Anterior cingulate cortex (tissue), 58 donors: ENCODE data around the gene SOX1.

ENCODE experiments used
- DNase-seq, 58 donors: peaks; one replicate each; lab custom pipeline; 2025; lab: John Stamatoyannopoulos, UW

SOX1 gene

GRCh38 chr13:112119192-112120030, 52.5 kb downstream of the SOX1 start:
- no peak for DNase-seq

- DNase-seq = no peak
Measured at GRCh38 chr13:112120031-112120373, 53.1 kb downstream of the SOX1 start.
